IPS DF 6.9 (cell line): ENCODE data around the gene KLK8.

Source experiments
- DNase-seq: peaks from one replicate; pipeline ENCODE4 v3.0.0-alpha.2; 2013; ENCODE audit warnings: low read depth, low spot score
- H3K27ac ChIP-seq: one replicate; pipeline ENCODE4 v1.5.1; 2013; ENCODE audit warnings: low read length, control low read depth
- H3K27me3 ChIP-seq: 2 replicates; pipeline ENCODE4 v1.6.1; 2013; ENCODE audit warnings: mild to moderate bottlenecking, low read length; ENCODE audit not compliant: control insufficient read depth, insufficient read depth
- H3K36me3 ChIP-seq: 2 replicates; pipeline ENCODE4 v1.6.1; 2013; ENCODE audit warnings: low read length; ENCODE audit not compliant: control insufficient read depth, insufficient read depth
- H3K4me1 ChIP-seq: 2 replicates; pipeline ENCODE4 v1.6.1; 2013; ENCODE audit warnings: low read length; ENCODE audit not compliant: control insufficient read depth, insufficient read depth
- H3K4me3 ChIP-seq: 2 replicates; pipeline ENCODE4 v1.5.1; 2013; ENCODE audit warnings: mild to moderate bottlenecking, low read length
- H3K9me3 ChIP-seq: 2 replicates; pipeline ENCODE4 v1.6.1; 2013; ENCODE audit warnings: low read length, inconsistent platforms; ENCODE audit not compliant: control insufficient read depth, insufficient read depth
- WGBS: extraction: QIAGEN DNeasy Blood & Tissue Kit; methylation state at CpG from one replicate; pipeline ENCODE4 v1.1.7; 2013; ENCODE audit warnings: mixed read lengths, missing lambda C conversion rate; ENCODE audit not compliant: insufficient read length, insufficient coverage; 5-methylcytosine and 5-hydroxymethylcytosine counted together

The KLK8 gene

DNA sequence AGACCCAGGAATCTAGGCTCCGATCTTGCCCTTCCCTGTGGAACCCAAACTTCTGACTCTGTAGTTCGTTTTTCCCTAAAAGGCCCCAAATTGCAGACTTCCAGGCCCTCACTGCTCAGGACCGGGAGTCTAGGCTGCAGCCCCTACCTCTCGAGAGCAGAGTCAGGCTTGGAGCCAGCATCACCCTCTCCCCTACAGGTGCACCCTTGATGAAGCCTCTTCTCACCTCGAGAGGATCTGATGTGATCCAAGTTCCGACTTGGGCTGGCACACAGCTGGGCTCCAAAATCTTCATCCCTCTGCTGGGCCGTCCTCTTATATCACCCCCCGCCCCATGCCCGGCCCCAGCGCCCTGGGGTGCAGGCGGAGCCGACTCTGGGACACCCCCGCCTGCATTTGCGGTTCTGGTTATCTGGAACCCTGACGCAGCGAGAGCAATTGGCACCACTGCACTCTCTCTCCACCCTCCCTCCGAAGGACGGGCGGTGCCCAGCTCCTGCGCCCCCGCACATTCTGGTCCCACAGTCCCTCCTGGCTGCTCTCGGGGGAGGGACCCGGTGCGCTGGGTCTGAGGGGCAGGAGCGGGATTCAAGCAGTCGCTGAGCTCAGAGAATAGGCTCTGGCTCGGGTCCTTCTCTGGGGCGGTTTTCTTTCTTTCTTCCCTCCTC is 17.6 kb downstream of the KLK8 start, which contains the start of gene KLK7:
TSS of gene KLK7 (minus strand) at position 293 of the 668 bp plus-strand sequence. CDS start 1,518 bp downstream, outside the sequence.
- H3K9me3 ChIP-seq: no peaks in the 10 kb centered on the region
- H3K4me3 ChIP-seq: peak within 1 kb of the TSS; percentile 21; the same call in 1 of the 2 replicates
- DNase-seq: no peak
- no peaks in the 10 kb centered on the region for H3K36me3 ChIP-seq
- no peaks in the 10 kb centered on the region for H3K27me3 ChIP-seq
- H3K27ac ChIP-seq: no peak within 1 kb of the TSS
- WGBS: no CpG with 5 or more reads among the region's 28 CpGs
- H3K4me1 ChIP-seq: peaks cover 1% of the 10 kb centered on the region

DNA sequence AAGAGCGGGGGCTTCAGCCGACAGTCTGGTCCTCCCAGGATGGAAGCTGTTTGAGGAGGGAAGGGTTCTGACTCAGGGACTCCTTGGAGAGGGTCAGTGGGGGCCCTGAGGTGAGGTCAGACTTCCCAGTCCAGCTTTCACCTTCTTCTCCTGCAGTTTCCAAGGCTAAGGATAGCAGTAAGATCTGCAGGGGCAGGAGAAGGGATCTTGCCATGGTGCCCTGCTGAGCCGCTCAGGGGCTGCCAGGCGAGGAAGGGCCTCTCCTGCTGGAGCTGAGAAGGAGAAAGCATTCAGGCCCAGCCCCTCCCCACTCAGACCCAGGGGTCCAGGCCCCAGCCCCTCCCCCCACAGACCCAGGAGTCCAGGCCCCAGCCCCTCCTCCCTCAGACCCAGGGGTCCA is 19.2 kb downstream of the KLK8 start:
- H3K27ac ChIP-seq: no peak overlapping the region
- peaks cover 3% of the 10 kb centered on the region for H3K4me1 ChIP-seq
- H3K9me3 ChIP-seq: no peaks in the 10 kb centered on the region
- no peaks in the 10 kb centered on the region for H3K27me3 ChIP-seq
- no peak for DNase-seq
- H3K36me3 ChIP-seq: no peaks in the 10 kb centered on the region
- WGBS: no CpG with 5 or more reads among the region's 4 CpGs
- no peak overlapping the region for H3K4me3 ChIP-seq

DNA sequence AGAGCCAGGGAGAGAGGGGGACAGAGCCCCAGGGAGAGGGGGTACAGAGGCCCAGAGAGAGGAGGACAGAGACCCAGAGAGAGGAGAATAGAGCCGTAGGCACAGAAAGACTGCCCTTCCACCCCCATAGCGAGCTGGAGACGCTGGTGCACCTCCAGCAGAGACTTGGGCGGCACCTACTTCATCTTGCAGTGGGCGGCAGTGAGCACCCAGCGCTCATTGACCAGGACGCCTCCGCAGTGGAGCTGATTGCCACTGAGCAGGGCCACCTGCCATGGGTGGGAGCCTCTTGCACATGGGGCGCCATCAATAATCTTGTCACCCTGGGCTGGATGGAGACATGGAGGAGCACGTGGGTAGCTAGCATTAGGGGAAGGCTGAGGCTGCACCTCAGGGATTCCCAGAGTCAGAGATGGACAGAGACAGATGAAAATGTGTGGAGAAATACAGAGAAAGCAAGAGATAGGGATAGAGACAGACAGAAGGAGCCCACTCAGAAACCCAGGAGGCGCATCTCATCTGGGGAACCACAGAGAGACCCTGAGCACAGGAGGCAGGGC is 19.7 kb downstream of the KLK8 start:
- Histone ChIP-seq H3K9me3 (no peaks in the 10 kb centered on the region), H3K4me1 (peaks cover 3% of the 10 kb centered on the region), H3K4me3 (no peak overlapping the region), H3K27ac (no peak overlapping the region), H3K36me3 (no peaks in the 10 kb centered on the region), H3K27me3 (no peaks in the 10 kb centered on the region)
- no peak for DNase-seq
- WGBS: no CpG with 5 or more reads among the region's 11 CpGs

DNA sequence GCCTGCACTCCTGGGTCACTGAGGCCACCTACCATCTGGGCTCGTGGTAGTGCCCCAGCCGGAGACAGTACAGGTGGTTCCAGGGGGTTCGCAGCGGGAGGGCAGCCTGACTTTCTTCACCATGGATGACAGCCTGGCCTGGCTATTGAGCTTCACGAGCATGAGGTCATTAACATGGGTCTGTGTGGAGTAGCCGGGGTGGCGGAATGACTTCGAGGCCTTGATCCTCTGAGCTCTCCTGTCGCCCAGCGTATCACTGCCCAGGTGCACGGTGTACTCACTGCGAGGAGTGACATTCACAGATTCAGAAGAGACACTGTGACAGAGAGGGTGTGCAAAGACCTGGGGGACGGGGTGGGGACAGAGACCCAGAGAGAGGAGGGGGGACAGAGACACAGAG is 21.2 kb downstream of the KLK8 start:
- H3K36me3 ChIP-seq: no peaks in the 10 kb centered on the region
- no peak overlapping the region for H3K27ac ChIP-seq
- H3K4me1 ChIP-seq: peaks cover 3% of the 10 kb centered on the region
- no peaks in the 10 kb centered on the region for H3K9me3 ChIP-seq
- H3K4me3 ChIP-seq: no peak overlapping the region
- H3K27me3 ChIP-seq: no peaks in the 10 kb centered on the region
- WGBS: no CpG with 5 or more reads among the region's 13 CpGs
- no peak for DNase-seq

DNA sequence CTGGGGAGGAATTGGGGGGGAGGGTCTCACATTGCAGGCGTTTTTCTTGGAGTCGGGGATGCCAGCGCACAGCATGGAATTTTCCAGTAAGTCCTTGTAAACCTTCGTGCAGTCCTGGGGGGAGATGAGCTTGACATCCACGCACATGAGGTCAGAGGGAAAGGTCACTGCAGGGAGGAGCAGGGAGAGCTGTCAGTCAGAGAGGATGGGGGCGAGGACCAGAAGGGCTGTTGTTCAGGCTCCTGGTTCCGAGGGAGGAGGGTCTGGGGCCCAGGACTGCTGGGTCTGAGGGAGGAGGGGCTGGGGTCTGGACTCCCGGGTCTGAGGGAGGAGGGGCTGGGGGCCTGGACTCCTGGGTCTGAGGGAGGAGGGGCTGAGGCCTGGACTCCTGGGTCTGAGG is 21.6 kb downstream of the KLK8 start:
- no peaks in the 10 kb centered on the region for H3K9me3 ChIP-seq
- H3K4me3 ChIP-seq: no peak overlapping the region
- H3K4me1 ChIP-seq: peaks cover 3% of the 10 kb centered on the region
- DNase-seq: no peak
- H3K36me3 ChIP-seq: no peaks in the 10 kb centered on the region
- H3K27me3 ChIP-seq: no peaks in the 10 kb centered on the region
- no CpG with 5 or more reads among the region's 8 CpGs for WGBS
- no peak overlapping the region for H3K27ac ChIP-seq

DNA sequence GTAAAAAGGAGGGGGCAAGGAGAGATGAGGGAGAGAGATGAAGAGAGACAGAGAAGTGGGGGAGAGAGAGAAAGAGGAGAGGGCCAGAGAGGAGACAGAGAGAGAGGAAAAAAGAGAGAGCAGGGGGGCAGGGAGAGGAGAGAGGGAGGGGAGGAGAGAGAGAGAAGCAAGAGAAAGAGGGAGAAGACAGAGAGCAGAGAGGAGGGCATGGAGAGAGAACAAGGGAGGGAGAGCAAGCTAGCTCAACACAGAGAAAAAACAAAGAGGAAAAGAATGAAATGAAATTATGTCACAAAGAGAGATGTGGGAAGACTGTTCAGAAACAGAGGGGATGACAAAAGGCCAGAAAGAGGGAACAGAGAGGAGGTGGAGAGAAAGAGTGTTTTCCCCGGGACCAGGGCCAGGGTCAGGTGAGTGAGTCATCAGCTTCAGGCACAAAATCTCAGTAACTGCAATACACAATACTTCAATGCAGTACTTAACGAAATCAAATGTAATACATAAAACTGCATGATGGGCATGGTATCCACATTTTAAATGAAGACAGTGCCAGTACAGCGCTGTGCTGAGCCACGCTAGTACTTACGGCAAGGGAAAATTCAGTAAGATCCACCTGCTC is 22.5 kb downstream of the KLK8 start:
- no CpG with 5 or more reads among the region's 5 CpGs for WGBS
- Histone ChIP-seq H3K9me3 (no peaks in the 10 kb centered on the region), H3K27ac (no peak overlapping the region), H3K4me3 (no peak overlapping the region), H3K4me1 (peaks cover 3% of the 10 kb centered on the region), H3K27me3 (no peaks in the 10 kb centered on the region), H3K36me3 (no peaks in the 10 kb centered on the region)
- DNase-seq: no peak

DNA sequence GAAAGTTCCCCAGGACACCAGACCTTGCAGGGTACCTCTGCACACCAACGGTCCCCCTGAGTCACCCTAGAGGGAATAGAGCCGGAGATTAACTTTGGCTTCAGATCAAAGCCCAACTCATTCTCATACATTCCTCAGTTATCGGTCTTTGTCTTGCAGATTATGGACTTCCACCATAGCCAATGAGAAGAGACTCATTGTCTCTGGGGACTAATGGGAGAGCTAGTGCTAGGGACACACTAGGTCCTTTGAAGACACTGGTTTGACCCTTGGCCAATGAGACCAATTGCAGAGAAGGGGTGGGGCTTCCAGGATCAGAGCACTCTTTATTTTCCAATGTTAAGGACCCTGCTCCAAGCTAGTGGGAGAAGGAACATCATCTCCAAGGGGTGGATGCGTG is 23.8 kb downstream of the KLK8 start:
- H3K9me3 ChIP-seq: no peaks in the 10 kb centered on the region
- H3K27ac ChIP-seq: no peak overlapping the region
- DNase-seq: no peak
- H3K36me3 ChIP-seq: no peaks in the 10 kb centered on the region
- H3K4me1 ChIP-seq: peaks cover 3% of the 10 kb centered on the region
- WGBS: no CpG with 5 or more reads among the region's 4 CpGs
- no peaks in the 10 kb centered on the region for H3K27me3 ChIP-seq
- no peak overlapping the region for H3K4me3 ChIP-seq

DNA sequence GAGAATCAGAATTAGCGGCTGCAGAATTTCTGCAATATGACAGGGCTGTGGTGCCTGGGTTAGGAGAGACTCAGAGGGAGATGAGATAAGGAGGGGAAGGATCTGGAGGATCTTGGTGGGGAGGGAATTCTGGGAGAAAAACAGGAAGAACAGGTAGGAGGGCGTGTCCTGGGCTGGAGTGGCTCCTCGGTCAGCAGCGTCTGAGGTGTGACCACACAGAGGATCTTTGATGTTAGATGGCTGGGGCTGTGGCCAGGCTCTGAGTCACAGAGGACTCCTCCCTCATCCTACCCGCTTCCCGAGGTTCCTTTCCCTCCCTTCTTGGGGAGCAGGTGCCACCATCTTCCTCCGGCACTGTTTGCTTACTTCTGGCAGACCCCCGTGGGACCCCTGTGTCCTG is 25.6 kb downstream of the KLK8 start:
- no CpG with 5 or more reads among the region's 8 CpGs for WGBS
- Histone ChIP-seq H3K4me3 (no peak overlapping the region), H3K27me3 (no peaks in the 10 kb centered on the region), H3K9me3 (no peaks in the 10 kb centered on the region), H3K4me1 (peaks cover 3% of the 10 kb centered on the region), H3K36me3 (no peaks in the 10 kb centered on the region), H3K27ac (no peak overlapping the region)
- DNase-seq: peak; percentile 31

DNA sequence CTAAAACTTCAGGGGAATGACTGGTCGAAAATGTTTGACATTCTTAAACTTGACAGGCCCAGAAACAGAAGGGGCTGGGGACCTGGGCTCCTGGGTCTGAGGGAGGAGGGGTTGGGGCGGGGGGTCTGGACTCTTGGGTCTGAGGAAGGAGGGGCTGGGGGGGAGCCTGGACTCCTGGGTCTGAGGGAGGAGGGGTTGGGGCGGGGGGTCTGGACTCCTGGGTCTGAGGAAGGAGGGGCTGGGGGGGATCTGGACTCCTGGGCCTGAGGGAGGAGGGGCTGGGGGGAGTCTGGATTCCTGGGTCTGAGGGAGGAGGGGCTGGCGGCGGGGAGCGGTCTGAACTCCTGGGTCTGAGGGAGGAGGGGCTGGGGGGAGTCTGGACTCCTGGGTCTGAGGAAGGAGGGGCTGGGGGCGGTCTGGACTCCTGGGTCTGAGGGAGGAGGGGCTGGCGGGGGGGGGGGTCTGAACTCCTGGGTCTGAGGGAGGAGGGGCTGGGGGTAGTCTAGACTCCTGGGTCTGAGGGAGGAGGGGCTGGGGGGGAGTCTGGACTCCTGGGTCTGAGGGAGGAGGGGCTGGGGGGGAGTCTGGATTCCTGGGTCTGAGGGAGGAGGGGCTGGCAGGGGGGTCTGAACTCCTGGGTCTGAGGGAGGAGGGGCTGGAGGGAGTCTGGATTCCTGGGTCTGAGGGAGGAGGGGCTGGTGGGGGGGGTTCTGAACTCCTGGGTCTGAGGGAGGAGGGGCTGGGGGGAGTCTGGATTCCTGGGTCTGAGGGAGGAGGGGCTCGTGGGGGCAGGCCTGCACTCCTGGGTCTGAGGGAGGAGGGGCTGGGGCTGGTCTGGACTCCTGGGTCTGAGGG is 26.5 kb downstream of the KLK8 start:
- no peaks in the 10 kb centered on the region for H3K9me3 ChIP-seq
- WGBS: no CpG with 5 or more reads among the region's 9 CpGs

DNA sequence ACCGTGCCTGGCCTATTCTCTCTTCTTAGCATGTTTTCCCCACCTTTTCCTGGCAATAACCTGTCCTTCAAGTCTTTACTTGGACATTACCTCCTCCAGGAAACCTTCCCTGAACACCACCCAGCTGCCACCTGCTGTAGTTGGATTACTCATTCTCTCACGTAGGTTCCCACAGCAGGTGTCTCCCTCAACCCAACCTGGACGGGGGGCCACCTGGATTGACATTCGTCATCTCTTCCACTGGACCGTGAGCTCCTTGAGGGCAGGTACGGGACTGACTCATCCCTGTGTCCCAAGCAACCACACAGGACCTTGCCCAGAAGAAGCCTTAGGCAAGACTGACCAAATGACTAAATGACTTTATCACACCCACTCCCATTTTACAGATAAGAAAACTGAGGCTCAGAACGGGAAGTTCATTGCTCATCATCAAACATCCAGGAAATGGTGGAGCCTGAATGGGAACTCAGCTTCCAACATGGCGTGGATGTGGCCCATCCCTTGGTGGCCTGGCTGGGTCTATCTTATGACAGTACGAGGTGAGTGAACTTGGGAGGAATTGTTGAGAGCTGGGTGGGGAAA is 28.5 kb downstream of the KLK8 start:
- no peaks in the 10 kb centered on the region for H3K27me3 ChIP-seq
- H3K27ac ChIP-seq: no peak overlapping the region
- no peaks in the 10 kb centered on the region for H3K36me3 ChIP-seq
- 0 out of 2 replicates have a peak, but pooled peaks cover 1% of the 10 kb centered on the region for H3K4me1 ChIP-seq
- no CpG with 5 or more reads among the region's 9 CpGs for WGBS
- no peaks in the 10 kb centered on the region for H3K9me3 ChIP-seq
- H3K4me3 ChIP-seq: no peak overlapping the region
- no peak for DNase-seq

More for the DNA sequence above, 26.5 kb downstream of the KLK8 start:
- H3K36me3 ChIP-seq: no peaks in the 10 kb centered on the region
- no peak overlapping the region for H3K4me3 ChIP-seq
- no peaks in the 10 kb centered on the region for H3K27me3 ChIP-seq
- no peak for DNase-seq
- H3K4me1 ChIP-seq: peaks cover 3% of the 10 kb centered on the region; the same call in 1 of the 2 replicates
- H3K27ac ChIP-seq: no peak overlapping the region
